Right lobe of liver (tissue), 4 donors: ENCODE data around the gene NKD2.

Experiments used
- POLR2A ChIP-seq: fragments of 450-650 bp; IDR thresholded peaks from one replicate; pipeline ENCODE4 v1.6.1; 2017; ENCODE audit warnings: antibody characterized with exemption, mild to moderate bottlenecking
- TF ChIP-seq, protein P1 (sequence below), 4 donors: fragments of 200-600 bp in 3 of 4; fragments of 450-650 bp in 1 of 4; IDR thresholded peaks; one replicate each; pipeline versions ENCODE4 v1.5.1 to v1.8.0; 2016 to 2022; ENCODE audit warnings: antibody characterized with exemption in 4 of 4, mild to moderate bottlenecking in 2 of 4
- donor health status: DM: no; HTN: no; CAD: no.
- donor health status: DM: no; HTN: no; CAD: no.
- donor health status: DM: no; HTN: yes; CAD: no.

DNA sequence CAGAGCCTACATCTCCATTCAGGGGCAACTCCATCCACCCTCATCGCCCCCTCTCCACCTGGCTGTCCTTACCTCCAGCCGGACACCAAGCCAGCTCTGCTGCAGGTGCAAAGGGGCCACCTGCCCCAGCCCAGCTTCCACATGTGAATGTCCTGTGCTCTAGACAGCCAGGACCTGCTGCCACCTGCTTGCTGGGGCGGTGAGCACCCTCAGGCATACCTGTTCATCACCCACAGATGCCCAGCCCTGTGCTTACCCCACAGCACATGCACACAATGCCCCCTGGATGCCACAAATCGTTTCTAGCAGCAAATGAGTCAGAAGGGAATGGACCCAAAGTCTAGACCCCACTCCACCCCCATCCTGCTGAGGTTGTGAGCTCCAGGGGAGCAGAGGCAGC lies 13.3 kb upstream of the NKD2 start:
- TF ChIP-seq, protein P1, sequence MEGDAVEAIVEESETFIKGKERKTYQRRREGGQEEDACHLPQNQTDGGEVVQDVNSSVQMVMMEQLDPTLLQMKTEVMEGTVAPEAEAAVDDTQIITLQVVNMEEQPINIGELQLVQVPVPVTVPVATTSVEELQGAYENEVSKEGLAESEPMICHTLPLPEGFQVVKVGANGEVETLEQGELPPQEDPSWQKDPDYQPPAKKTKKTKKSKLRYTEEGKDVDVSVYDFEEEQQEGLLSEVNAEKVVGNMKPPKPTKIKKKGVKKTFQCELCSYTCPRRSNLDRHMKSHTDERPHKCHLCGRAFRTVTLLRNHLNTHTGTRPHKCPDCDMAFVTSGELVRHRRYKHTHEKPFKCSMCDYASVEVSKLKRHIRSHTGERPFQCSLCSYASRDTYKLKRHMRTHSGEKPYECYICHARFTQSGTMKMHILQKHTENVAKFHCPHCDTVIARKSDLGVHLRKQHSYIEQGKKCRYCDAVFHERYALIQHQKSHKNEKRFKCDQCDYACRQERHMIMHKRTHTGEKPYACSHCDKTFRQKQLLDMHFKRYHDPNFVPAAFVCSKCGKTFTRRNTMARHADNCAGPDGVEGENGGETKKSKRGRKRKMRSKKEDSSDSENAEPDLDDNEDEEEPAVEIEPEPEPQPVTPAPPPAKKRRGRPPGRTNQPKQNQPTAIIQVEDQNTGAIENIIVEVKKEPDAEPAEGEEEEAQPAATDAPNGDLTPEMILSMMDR (IDR thresholded peaks at IDR 0.05) = no peak
- no peak for TF ChIP-seq POLR2A
